Activated T-helper 17 cell treated with anti-CD3 and anti-CD28 coated beads, Interleukin-2, amount 50 U/mL, for 72 hours (primary cell): Measurements from ENCODE around the gene PTGFR. TPM values are rescaled to one million over a fixed set of nuclear protein-coding genes. Genes with fewer than 3 reads are reported as not detected.

Experiments used
- total RNA-seq, 2 donors: library from RNA; stranded (reverse); gene quantifications; one replicate each; pipeline ENCODE4 v1.2.3, GENCODE V29; 2022

PTGFR gene
- total RNA-seq, 2 donors from 2014 or later = not detected

Other genes starting within 250 kb of the PTGFR start
- 1 to 10 TPM; 3.4 to 4.1 TPM for gene IFI44L, start 129.5 kb downstream of the PTGFR start, total RNA-seq
- 10 to 100 TPM; 22.8 to 25.8 TPM for gene IFI44, start 158.9 kb downstream of the PTGFR start, total RNA-seq